Activated CD8-positive, alpha-beta memory T cell treated with anti-CD3 and anti-CD28 coated beads for 4 hours (primary cell): ENCODE data around the gene WDR90.
"Not testable (repeated sequence)": the region's sequence is repeated elsewhere in the genome, so short reads cannot be mapped to it uniquely, and the experiment has no call there.

Experiments used
- DNase-seq, 2 donors: peaks; one replicate each; pipeline ENCODE4 v3.0.0-alpha.2; 2020; ENCODE audit warnings: low read depth in 2 of 2

Gene WDR90

GRCh38 chr16:708019-708418 is 58.9 kb downstream of the WDR90 start:
- DNase-seq, result no peak

GRCh38 chr16:708959-709358 is 59.8 kb downstream of the WDR90 start:
- no peak for DNase-seq

- DNase-seq, result no peak
Observed at GRCh38 chr16:709566-710499, 60.7 kb downstream of the WDR90 start.

- DNase-seq, result no peak
Observed at GRCh38 chr16:710500-711075, 61.4 kb downstream of the WDR90 start.

GRCh38 chr16:711084-711483 is 61.9 kb downstream of the WDR90 start:
- DNase-seq, result no peak

GRCh38 chr16:711548-712320 is 62.6 kb downstream of the WDR90 start:
- peak; percentile 50 to 59 for DNase-seq

GRCh38 chr16:712740-713250 is 63.6 kb downstream of the WDR90 start:
- not testable (repeated sequence) for DNase-seq

GRCh38 chr16:714079-714478 is 64.9 kb downstream of the WDR90 start:
- DNase-seq, result no peak

GRCh38 chr16:714558-715476 is 65.7 kb downstream of the WDR90 start, which contains the start of gene METRN:
Gene METRN (plus strand): TSS chr16:715118. CDS start chr16:715290, 172 bp downstream.
- DNase-seq, result peak; percentile 71 to 78

- DNase-seq, result no peak
Observed at GRCh38 chr16:715477-716199, 66.5 kb downstream of the WDR90 start.

- no peak for DNase-seq
Observed at GRCh38 chr16:716200-716568, 67.0 kb downstream of the WDR90 start.

- DNase-seq, result no peak
Observed at GRCh38 chr16:716768-717325, 67.7 kb downstream of the WDR90 start.
